Urinary bladder (tissue), 4 donors: ENCODE results near the gene ZNF280A. TPM values are rescaled to one million over a fixed set of nuclear protein-coding genes. Genes with fewer than 3 reads are reported as not detected.
"Not testable (repeated sequence)": the region's sequence is repeated elsewhere in the genome, so short reads cannot be mapped to it uniquely, and the experiment has no call there.

Source experiments
- DNase-seq: peaks from one replicate; pipeline ENCODE4 v3.0.0-alpha.2; 2015; ENCODE audit errors: extremely low spot score
- H3K27ac ChIP-seq: one replicate; pipeline ENCODE4 v1.5.1; 2013; ENCODE audit warnings: low read depth, mild to moderate bottlenecking, moderate library complexity
- H3K36me3 ChIP-seq: one replicate; pipeline ENCODE4 v1.6.1; 2013; ENCODE audit warnings: mild to moderate bottlenecking, moderate library complexity; ENCODE audit not compliant: insufficient read depth
- H3K4me1 ChIP-seq: one replicate; pipeline ENCODE4 v1.6.1; 2013; ENCODE audit warnings: mild to moderate bottlenecking, moderate library complexity; ENCODE audit not compliant: insufficient read depth
- H3K4me3 ChIP-seq: one replicate; pipeline ENCODE4 v1.5.1; 2013; ENCODE audit warnings: low read depth, low read length
- WGBS: extraction: QIAGEN DNeasy Blood & Tissue Kit; methylation state at CpG from one replicate; pipeline ENCODE4 v1.1.7; 2013; 5-methylcytosine and 5-hydroxymethylcytosine counted together
- polyA plus RNA-seq: library from polyadenylated mRNA; stranded (reverse); fragments of 200-250 nt; gene quantifications from one replicate; pipeline ENCODE4 v1.2.3, GENCODE V29; 2013
- total RNA-seq: library from RNA; depleted of rRNA; stranded (reverse); fragments of >200 nt; gene quantifications from one replicate; pipeline ENCODE4 v1.2.3, GENCODE V29; 2014
- donor health status: healthy with polysubstance abuse.
- donor health status: healthy.

The ZNF280A gene
- total and polyA plus RNA-seq, 2 donors, result not detected

DNA sequence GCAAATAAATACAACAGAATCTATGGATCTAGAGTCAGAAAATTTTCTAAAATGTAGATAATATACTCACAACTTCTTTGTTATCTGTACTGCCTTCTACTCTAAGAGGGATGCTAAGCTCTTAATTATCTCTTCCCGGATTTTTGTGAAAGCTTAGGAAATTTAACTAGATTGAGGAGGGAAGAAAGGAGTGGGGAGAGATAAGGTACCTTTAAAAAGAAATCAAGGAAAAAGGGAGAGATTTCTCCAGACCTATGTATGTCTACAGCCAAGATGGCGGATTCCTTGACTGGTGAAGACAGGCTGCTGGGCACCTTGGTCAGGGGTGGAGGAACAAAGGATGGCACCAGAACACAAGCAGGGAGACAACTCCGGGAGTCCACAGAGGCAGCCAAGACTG, 34.5 kb downstream of the ZNF280A start:
- no peak for DNase-seq
- no peaks in the 10 kb centered on the region for H3K36me3 ChIP-seq
- 92% methylated on average over 3 of the region's 3 CpGs for WGBS
- H3K27ac ChIP-seq, result no peak overlapping the region
- no peaks in the 10 kb centered on the region for H3K4me1 ChIP-seq
- no peak overlapping the region for H3K4me3 ChIP-seq

DNA sequence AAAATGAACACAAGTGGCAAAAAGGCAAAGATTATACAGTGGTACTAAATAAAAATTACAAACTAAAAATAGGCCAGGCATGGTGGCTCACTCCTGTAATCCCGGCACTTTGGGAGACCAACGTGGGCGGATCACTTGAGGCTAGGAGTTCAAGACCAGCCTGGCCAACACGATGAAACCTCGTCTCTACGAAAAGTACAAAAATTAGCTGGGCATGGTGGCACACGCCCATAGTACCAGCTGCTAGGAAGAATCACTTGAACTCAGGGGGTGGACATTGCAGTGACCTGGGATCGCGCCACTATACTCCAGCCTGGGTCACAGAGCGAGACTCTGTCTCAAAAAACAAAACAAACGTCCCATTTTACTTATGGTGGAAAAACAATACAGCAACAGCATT, 36.0 kb downstream of the ZNF280A start:
- DNase-seq, result no peak
- Histone ChIP-seq H3K36me3 (no peaks in the 10 kb centered on the region), H3K27ac (no peak overlapping the region), H3K4me3 (no peak overlapping the region), H3K4me1 (no peaks in the 10 kb centered on the region)
- 96% methylated on average over 11 of the region's 11 CpGs for WGBS

DNA sequence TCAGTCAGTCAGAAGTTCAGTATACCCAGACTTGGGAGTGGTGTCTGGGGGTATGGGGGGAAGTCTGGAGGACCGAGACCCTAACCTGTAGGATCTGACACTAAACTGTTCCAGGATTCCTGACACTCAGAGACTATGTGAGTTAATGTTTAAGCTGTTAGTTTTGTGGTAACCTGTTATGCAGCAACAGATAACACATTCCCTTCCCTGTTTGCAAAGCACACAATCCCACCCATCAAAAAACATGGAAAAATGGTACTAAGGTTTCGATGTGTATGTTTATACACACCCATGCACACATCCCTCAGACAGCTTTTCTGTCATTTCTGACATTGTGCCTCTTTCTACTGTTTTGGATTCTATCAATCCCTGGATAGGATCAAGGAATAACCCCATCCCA, 39.1 kb downstream of the ZNF280A start:
- Histone ChIP-seq H3K4me1 (no peaks in the 10 kb centered on the region), H3K4me3 (no peak overlapping the region), H3K27ac (no peak overlapping the region), H3K36me3 (no peaks in the 10 kb centered on the region)
- no peak for DNase-seq
- WGBS, result 87% methylated on average over 2 of the region's 2 CpGs

- H3K27ac ChIP-seq, result no peak overlapping the region
- no peak for DNase-seq
- no peaks in the 10 kb centered on the region for H3K4me1 ChIP-seq
- H3K36me3 ChIP-seq, result no peaks in the 10 kb centered on the region
- H3K4me3 ChIP-seq, result no peak overlapping the region
- WGBS, result 91% methylated on average over 5 of the region's 5 CpGs
Measured at GRCh38 chr22:22479999-22480532, 40.0 kb downstream of the ZNF280A start.

GRCh38 chr22:22479116-22479515, 41.0 kb downstream of the ZNF280A start:
- H3K27ac ChIP-seq, result no peak overlapping the region
- 96% methylated on average over 2 of the region's 2 CpGs for WGBS
- no peaks in the 10 kb centered on the region for H3K36me3 ChIP-seq
- no peak overlapping the region for H3K4me3 ChIP-seq
- H3K4me1 ChIP-seq, result no peaks in the 10 kb centered on the region
- DNase-seq, result no peak

- no peak for DNase-seq
- Histone ChIP-seq H3K36me3 (no peaks in the 10 kb centered on the region), H3K4me1 (no peaks in the 10 kb centered on the region), H3K4me3 (no peak overlapping the region), H3K27ac (no peak overlapping the region)
Measured at GRCh38 chr22:22478470-22478869, 41.6 kb downstream of the ZNF280A start.

GRCh38 chr22:22474733-22475132, 45.3 kb downstream of the ZNF280A start:
- 63% methylated on average over 2 of the region's 2 CpGs for WGBS
- Histone ChIP-seq H3K27ac (no peak overlapping the region), H3K4me3 (no peak overlapping the region), H3K36me3 (no peaks in the 10 kb centered on the region), H3K4me1 (no peaks in the 10 kb centered on the region)
- no peak for DNase-seq

DNA sequence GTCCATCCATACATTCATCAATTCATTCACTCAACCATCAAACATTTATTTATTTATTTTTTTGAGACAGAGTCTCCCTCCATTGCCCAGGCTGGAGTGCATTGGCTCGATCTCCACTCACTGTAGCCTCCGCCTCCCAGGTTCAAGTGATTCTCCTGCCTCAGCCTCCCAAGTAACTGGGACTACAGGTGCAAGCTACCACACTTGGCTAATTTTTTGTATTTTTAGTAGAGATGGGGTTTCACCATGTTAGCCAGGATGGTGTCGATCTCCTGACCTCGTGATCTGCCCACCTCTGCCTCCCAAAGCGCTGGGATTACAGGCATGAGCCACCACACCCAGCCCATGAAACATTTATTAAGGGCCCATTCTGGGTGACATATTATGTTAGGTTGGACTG, 49.0 kb downstream of the ZNF280A start:
- 90% methylated on average over 5 of the region's 5 CpGs for WGBS
- H3K36me3 ChIP-seq, H3K27ac ChIP-seq, H3K4me1 ChIP-seq, H3K4me3 ChIP-seq, DNase-seq: not testable (repeated sequence)

DNA sequence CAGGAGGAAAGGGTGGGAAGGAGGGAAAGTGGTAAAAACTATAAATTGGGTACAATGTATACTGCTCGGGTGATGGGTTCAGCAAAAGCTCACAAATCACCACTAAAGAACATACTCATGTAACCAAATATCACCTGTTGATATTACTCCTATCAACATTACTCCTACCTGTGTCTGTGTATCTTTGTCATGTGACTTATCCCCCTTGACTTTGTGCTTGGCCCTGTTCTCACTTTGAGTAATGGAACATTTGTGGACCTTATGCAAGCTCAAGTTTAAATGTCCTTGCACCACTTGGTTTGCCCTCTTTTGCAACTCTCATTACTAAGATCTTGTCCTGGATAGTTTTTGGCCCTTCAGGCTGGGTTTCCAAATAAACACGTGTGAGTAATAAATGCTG, 50.5 kb downstream of the ZNF280A start:
- H3K36me3 ChIP-seq, result no peaks in the 10 kb centered on the region
- H3K4me1 ChIP-seq, result no peaks in the 10 kb centered on the region
- DNase-seq, result no peak
- no peak overlapping the region for H3K4me3 ChIP-seq
- 67% methylated on average over 2 of the region's 2 CpGs for WGBS
- H3K27ac ChIP-seq, result no peak overlapping the region

GRCh38 chr22:22468794-22469469, 51.1 kb downstream of the ZNF280A start:
- WGBS, result 86% methylated on average over 11 of the region's 11 CpGs

DNA sequence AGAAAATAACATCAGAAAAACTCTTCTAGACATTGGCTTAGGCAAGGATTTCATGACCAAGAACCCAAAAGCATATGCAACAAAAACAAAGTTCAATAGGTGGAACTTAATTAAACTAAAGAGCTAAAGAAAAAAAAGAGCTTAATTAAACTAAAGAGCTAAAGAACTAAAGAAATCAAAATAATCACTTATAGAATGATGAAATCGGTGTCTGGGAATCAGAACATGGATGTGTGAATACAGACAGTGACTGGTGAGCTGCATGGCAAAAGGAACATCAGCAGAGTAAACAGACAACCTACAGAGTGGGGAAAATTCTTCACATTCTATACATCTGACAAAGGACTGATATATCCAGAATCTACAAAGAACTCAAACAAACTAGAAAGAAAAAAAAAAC, 53.0 kb downstream of the ZNF280A start:
- Histone ChIP-seq H3K36me3 (no peaks in the 10 kb centered on the region), H3K4me3 (no peak overlapping the region), H3K4me1 (no peaks in the 10 kb centered on the region), H3K27ac (no peak overlapping the region)
- 82% methylated on average over 1 of the region's 1 CpG for WGBS
- DNase-seq, result no peak

More at GRCh38 chr22:22468794-22469469, 51.1 kb downstream of the ZNF280A start:
- H3K36me3 ChIP-seq, H3K4me1 ChIP-seq, H3K27ac ChIP-seq, DNase-seq, H3K4me3 ChIP-seq: not testable (repeated sequence)

DNA sequence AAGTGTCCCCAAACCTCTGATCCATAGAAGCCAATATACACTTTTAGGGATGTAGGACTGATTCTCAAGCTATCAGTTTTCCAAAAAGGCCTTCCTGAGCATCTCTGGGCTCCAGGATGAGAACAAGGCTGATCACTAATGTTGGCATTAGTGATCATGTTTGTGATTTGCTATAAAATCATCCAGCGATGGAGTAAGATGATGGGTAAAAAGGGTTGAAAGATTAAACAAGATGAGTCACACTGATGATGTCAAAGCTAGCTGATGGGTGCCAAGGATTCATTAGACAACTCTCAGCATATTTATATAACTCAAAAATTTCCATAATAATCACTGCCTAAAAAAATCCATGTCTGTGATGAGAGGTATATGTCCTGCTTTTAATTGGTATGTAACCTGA, 54.3 kb downstream of the ZNF280A start:
- no peaks in the 10 kb centered on the region for H3K36me3 ChIP-seq
- H3K4me3 ChIP-seq, result no peak overlapping the region
- no peaks in the 10 kb centered on the region for H3K4me1 ChIP-seq
- WGBS, result 68% methylated on average over 1 of the region's 1 CpG
- no peak overlapping the region for H3K27ac ChIP-seq
- DNase-seq, result no peak

- no peak overlapping the region for H3K4me3 ChIP-seq
- WGBS, result 70% methylated on average over 7 of the region's 7 CpGs
Measured at GRCh38 chr22:22465094-22465602, 54.9 kb downstream of the ZNF280A start.

DNA sequence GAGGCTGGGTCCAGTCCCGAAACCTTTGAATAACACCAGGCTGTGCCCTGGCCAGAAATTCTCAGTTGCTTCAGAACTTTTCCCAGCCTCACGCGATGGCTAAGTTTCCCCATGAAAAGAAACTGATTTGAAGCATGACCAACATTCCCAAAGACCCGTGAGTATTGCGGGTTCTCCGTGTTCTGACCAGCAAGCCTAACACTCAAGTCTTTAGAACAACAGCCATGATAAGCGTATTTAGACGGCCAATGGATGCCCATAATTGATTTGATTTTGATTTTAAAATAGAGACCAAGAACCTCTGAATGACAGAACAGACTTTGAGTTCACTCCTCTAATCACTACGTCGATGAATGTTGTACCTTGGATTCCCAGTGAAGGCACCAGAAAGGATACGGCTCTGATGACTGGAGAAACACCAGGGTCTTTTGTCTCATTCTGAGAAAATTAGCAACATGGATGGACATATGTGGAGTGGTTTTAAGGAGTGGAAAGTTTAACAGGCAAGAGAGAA, 55.5 kb downstream of the ZNF280A start:
- no peak overlapping the region for H3K4me3 ChIP-seq
- H3K36me3 ChIP-seq, result no peaks in the 10 kb centered on the region
- no peak overlapping the region for H3K27ac ChIP-seq
- no peak for DNase-seq
- 86% methylated on average over 11 of the region's 11 CpGs for WGBS
- H3K4me1 ChIP-seq, result no peaks in the 10 kb centered on the region

More at GRCh38 chr22:22465094-22465602, 54.9 kb downstream of the ZNF280A start:
- Histone ChIP-seq H3K27ac (no peak overlapping the region), H3K36me3 (no peaks in the 10 kb centered on the region), H3K4me1 (no peaks in the 10 kb centered on the region)
- no peak for DNase-seq
